ENCODE measurements around the gene CMTM3.
"Not testable (repeated sequence)": the region's sequence is repeated elsewhere in the genome, so short reads cannot be mapped to it uniquely, and the experiment has no call there.

The CMTM3 gene

GRCh38 chr16:66610111-66610820, 5.8 kb downstream of the CMTM3 start:
- DNase-seq: no peak

GRCh38 chr16:66611911-66612310, 7.4 kb downstream of the CMTM3 start:
- DNase-seq: not testable (repeated sequence)

- no peak for DNase-seq
Observed at GRCh38 chr16:66612422-66612821, 7.9 kb downstream of the CMTM3 start.

- DNase-seq: no peak
Observed at GRCh38 chr16:66614161-66614802, 9.8 kb downstream of the CMTM3 start.

GRCh38 chr16:66616169-66616568, 11.7 kb downstream of the CMTM3 start:
- DNase-seq: no peak

GRCh38 chr16:66616592-66616991, 12.1 kb downstream of the CMTM3 start:
- DNase-seq: no peak

- DNase-seq: peak; percentile 21
Observed at GRCh38 chr16:66617010-66617434, 12.5 kb downstream of the CMTM3 start.

- peak; percentile 77 for DNase-seq
Observed at GRCh38 chr16:66617728-66618127, 13.2 kb downstream of the CMTM3 start.

- DNase-seq: no peak
Observed at GRCh38 chr16:66618588-66619375, 14.3 kb downstream of the CMTM3 start.

- DNase-seq: peak; percentile 33
Observed at GRCh38 chr16:66619534-66620428, 15.3 kb downstream of the CMTM3 start.

GRCh38 chr16:66620429-66620795, 15.9 kb downstream of the CMTM3 start:
- no peak for DNase-seq

GRCh38 chr16:66621973-66622372, 17.5 kb downstream of the CMTM3 start:
- DNase-seq: no peak

GRCh38 chr16:66622863-66623262, 18.4 kb downstream of the CMTM3 start:
- peak; percentile 48 for DNase-seq

GRCh38 chr16:66623755-66624154, 19.3 kb downstream of the CMTM3 start:
- no peak for DNase-seq

- not testable (repeated sequence) for DNase-seq
Observed at GRCh38 chr16:66627611-66628378, 23.3 kb downstream of the CMTM3 start.

- DNase-seq: no peak
Observed at GRCh38 chr16:66629856-66630255, 25.4 kb downstream of the CMTM3 start.

GRCh38 chr16:66630561-66631260, 26.2 kb downstream of the CMTM3 start:
- DNase-seq: not testable (repeated sequence)

GRCh38 chr16:66631558-66631957, 27.1 kb downstream of the CMTM3 start:
- not testable (repeated sequence) for DNase-seq

- no peak for DNase-seq
Observed at GRCh38 chr16:66634527-66635196, 30.2 kb downstream of the CMTM3 start.

GRCh38 chr16:66635406-66635805, 30.9 kb downstream of the CMTM3 start:
- no peak for DNase-seq

GRCh38 chr16:66636199-66636598, 31.7 kb downstream of the CMTM3 start:
- DNase-seq: no peak

All from hematopoietic multipotent progenitor cell treated with erythropoietin and hydrocortisone succinate and interleukin-3 and kit ligand, for 6 days (in vitro differentiated cells).